ENCODE measurements around the gene DMD.

DNA sequence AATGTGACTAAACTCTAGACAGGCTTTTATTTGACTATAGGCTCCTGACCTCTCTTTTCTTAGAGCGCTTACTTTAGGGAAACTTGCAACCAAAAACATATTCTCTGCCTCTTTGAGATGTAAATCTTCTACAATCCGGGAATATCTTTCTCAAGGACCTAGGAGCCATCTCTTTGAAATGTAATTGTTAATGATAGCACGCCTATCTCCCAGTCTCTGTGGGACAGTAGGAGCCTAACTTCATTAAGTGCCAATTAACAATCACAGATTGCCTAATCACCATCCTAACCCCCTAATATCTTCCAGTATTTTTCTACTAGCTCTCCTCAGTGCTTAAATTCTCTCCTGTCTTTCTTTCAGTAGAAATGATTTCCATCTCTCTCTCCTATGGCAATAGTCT is 628.6 kb downstream of the DMD start:
- TF ChIP-seq POLR2AphosphoS5 (IDR thresholded peaks at IDR 0.05; ENCODE audit: low read depth, low read length) = no peak
- no peak for TF ChIP-seq POLR2A (IDR thresholded peaks at IDR 0.05; ENCODE audit: low read depth, low read length)
